Measurements from ENCODE around the gene ZNF585A.
"Not testable (repeated sequence)": the region's sequence is repeated elsewhere in the genome, so short reads cannot be mapped to it uniquely, and the experiment has no call there.

ZNF585A gene

DNA sequence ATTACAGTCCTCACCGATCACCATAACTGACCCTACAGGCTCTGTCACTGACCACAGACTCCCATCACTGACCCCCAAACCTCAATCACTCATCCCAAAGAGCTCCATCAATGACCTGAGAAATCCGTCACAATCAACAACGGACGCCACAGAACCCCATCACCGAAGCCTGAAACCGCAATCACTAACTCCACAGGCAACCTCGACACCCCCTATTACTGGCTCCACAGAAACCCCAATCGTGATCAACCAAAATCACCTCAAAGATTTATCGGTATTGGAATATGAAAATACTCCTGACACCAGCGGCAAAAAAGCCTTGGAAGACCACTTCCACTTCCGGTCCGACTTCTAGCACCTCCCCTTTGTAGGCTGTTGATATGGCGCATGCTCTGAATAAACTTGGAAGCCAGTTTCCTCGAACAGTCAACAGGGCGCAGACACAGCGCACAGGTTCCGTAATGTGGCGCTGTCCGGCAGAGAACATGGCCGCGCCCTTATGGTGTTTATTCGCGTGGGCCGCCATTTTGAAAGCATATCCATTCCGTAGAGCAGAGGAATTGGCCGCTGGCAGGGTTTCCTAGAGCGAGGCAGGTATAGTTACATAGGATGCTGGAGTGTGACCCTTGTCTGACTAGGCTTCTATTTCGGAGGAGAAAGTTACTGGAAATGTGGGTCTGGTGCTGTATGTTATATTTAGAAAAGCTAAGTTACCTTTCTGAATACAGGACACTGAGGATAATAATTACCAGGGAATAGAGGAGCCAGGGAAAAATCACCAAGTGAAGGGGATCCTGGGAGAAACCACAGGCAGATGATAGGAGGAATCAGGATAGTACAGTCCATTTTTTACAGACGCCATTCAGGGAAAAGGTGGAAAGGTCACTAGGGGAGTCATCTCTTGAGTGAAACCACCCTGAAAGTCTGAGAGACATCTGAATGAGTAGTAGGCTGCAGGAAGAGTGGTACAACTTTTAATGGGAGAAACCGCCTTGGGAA is at the start of gene ZNF585A:
TSS of gene ZNF585A (minus strand) at position 328 of the 999 bp plus-strand sequence. CDS start 2,785 bp downstream, outside the sequence.
- peak; percentile 99 for DNase-seq (ENCODE audit: low spot score)

DNA sequence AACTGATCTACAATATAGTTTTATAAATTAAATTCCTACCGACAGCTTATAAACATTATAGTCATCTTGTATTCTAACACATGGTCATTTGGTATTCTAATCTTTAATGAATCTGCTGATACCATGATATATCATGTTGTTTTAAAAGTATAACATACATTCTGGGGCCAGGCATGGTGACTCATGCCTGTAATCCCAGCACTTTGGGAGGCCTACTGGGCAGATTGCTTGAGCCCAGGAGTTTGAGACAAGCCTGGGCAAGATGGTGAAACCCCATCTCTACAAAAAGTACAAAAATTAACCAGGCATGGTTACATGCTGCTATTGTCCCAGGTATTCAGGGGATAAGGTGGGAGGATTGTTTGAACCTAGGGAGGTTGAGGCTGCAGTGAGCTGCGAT is 48.6 kb upstream of the ZNF585A start:
- no peak for DNase-seq (ENCODE audit: low spot score)

DNA sequence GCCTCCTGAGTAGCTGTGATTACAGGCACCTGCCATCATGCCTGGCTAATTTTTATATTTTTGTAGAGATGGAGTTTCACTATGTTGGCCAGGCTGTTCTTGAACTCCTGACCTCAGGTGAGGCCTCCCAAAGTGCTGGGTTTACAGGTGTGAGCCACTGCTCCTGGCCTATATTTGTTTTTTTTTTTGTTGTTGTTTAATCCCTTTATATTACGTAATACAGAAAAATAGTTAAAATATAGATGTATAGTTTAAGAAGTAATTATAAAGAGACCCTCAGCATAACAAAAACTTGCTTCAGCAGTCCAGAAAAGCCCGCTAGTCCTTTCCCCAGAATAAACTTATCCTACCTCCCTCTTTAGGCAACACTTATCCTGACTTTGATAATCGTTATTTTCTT is 47.9 kb upstream of the ZNF585A start:
- no peak for DNase-seq (ENCODE audit: low spot score)

DNA sequence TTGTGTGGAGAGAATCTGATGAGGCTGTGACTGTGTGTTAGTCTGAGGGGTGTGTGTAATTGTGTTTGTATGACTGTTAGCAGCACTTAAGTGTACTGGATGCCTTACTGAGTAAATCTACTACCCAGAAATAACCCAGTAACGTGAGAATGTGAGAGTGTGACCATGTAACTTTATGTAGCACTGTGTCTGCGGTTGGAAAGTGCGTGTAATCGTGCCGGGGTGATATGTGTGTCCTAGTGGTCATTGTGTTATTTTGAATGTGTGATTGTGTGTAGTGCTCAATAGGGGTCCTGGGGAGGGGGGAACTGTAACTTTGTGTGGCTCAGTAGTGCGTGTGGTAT is 46.1 kb upstream of the ZNF585A start:
- DNase-seq (ENCODE audit: low spot score): no peak

DNA sequence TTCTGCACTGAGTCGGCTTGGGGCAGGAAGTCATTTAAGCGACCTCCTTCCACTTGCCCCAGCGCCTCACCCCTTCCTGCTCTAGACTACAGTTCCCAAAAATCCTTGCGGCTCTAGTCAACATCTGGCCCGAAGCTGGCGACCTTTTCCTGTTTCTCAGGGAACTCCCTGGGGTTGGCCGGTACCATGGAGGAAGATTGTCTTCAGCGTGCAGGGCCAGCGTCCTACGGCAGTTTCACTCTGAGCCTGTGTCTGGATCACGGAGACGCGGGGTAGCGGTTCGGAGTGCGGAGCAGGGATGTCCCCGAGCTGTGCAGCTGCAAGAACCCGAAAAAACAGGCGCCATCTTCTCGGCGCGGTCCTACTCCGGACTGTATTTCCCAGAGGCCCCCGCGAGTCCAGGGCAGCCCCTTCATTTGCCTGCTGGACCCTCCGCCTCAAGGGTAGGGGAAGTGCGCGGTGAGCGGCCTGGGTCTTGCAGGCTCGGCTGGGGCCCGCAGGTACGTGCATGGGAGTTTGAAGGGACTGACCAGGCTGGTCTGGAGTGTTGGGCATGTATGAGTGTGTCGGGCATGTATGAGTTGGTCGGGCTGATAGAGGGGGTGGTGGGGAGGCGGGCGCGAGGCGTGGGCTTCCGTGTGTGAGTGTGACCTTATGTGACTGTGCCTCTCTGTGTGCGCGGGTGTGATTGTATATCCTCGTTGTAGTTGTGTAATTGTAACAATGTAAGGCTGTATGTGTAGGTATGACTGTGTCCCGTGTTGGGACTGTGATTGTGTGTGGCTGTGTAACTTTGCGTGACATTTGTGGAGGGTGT is 45.5 kb upstream of the ZNF585A start, which contains the start of gene ZNF383:
TSS of gene ZNF383 (plus strand) at position 440 of the 817 bp plus-strand sequence. CDS start 12,240 bp downstream, outside the sequence.
- DNase-seq (ENCODE audit: low spot score): peak; percentile 96

DNA sequence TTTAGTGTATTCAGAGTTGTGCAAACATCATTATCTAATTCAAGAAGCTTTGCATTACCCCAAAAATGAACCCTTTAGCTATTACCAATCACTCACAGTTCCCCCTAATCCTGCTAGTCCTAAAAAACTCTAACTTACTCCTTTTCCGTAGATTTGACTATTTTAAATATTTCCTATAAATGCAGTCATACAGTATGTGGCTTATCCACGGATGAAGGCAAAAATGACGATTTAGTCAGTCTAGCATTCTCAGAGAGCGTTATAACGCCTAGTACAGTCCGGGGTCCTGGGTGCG is 44.9 kb upstream of the ZNF585A start:
- no peak for DNase-seq (ENCODE audit: low spot score)

DNA sequence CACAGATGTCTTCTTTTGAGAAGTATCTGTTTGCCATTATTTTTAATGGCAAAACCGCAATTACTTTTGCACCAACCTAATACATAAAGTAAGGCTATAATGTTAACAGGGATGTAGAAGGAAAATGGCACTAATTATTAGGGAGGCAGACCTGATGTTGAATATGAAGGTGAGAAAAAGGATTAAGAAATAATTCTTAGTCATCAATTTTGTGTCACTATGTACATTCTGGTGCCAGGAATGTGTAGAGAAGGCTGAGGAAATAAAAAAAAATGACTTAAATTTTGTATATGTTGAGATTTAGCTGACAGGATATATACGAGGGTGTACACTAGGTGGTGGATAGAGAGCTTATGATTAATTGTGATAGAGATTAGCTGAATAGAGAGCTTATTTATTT is 25.3 kb upstream of the ZNF585A start:
- no peak for DNase-seq (ENCODE audit: low spot score)

DNA sequence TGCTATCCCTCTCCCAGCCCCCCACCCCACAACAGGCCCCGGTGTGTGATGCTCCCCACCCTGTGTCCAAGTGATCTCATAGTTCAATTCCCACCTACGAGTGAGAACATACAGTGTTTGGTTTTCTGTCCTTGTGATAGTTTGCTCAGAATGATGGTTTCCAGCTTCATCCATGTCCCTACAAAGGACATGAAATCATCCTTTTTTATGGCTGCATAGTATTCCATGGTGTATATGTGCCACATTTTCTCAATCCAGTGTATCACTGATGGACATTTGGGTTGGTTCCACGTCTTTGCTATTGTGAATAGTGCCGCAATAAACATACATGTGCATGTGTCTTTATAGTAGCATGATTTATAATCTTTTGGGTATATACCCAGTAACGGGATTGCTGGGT is 24.6 kb upstream of the ZNF585A start:
- DNase-seq (ENCODE audit: low spot score): not testable (repeated sequence)

DNA sequence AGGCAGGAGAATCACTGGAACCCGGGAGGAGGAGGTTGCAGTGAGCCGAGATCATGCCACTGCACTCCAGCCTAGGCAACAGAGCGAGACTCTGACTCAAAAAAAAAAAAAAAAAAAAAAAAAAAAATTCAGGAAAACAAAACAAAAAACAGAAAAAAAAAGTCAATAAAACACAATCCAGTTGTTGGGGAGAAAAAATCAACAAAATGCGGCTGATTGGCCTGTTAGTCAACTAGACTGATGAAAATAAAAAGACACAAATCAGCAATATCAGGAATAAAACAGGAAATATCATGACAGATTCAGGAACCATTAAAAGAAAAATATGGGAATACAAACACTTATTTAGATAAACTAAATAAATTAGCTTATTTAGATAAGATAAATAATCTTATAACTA is 22.8 kb upstream of the ZNF585A start:
- DNase-seq (ENCODE audit: low spot score): not testable (repeated sequence)

DNA sequence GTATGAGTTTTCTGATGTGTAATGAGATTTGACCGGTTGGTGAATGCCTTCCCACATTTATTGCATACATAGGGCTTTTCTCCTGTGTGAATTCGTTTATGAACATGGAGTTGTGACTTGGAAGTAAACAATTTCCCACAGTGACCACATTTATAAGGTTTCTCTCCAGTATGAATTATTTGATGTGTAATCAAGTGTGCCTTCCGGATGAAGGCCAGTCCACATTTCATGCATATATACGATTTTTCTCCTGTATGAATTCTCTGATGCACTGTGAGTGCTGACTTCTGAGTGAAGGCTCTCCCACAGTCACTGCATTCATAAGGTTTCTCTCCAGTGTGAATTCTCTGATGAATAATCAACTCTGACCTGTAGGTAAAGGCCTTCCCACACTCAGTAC is 13.6 kb upstream of the ZNF585A start:
- not testable (repeated sequence) for DNase-seq (ENCODE audit: low spot score)

DNA sequence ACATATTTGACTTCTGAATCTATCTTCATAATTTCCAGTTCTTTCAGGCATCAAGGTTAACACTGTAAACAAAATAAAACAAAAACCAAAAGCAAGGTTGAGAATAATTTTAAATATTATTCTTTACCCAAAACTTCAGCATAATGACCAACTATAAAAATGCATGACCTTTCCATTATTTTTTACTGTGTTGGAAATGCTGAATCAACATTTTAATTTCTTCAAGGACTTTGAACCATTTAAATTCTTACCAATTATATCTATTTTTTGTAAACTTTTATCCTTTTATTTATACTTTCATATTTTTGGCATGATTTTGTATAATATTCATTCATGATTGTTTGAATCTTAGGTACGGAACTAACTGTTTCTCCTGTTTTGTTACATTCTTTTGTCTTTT is 6.9 kb downstream of the ZNF585A start:
- DNase-seq (ENCODE audit: low spot score): no peak

DNA sequence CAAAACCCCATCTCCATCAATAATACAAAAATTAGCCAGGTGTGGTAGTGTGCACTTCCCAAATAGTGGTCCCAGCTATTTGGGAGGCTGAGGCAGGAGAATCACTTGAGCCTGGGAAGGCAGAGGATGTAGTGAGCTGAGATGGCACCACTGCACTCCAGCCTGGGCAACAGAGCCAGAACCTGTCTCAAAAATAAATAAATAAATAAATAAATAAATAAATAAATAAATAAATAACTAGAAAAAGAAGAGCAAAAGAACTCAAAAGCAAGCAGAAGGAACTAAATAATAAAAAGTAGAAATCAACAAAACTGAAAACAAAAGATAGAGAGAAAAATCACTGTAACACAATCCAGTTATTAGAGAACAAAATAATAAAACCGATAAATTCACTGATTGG is 12.3 kb downstream of the ZNF585A start:
- no peak for DNase-seq (ENCODE audit: low spot score)

DNA sequence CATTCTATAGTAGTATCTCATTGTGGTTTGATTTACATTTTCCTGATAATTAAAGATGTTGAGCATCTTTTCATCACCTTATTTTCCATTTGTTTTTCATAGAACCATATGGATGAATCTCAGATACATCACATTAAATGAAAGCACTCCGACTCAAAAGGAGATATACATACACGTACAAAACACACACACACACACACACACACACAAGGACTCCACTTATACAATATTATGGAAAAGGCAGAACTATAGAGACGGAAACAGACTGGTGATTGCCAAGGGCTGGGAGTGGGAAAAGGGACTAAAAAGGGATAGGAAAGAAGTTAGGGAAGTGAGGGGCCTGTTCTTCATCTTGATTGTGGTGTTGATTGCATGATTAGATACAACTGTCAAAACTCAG is 24.3 kb downstream of the ZNF585A start:
- DNase-seq (ENCODE audit: low spot score): no peak

DNA sequence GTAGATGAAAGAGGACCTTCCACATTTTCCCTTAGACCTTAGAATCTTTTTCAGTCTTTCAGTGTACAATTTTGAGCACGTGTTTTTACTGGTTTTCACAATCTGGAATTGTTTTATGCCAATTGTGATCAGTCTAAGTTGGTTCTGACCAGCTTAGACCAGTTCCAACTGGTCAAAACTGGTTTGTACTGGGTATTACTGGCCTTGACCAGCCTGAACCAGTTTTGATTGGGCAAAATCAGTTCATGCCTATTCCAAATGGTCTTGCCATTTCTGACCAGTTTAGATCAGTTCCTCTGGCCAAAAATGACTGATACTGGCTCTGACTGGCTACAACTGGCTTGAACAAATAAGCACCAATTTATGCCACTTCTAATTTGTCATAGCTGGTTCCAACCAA is 36.4 kb downstream of the ZNF585A start:
- DNase-seq (ENCODE audit: low spot score): no peak

DNA sequence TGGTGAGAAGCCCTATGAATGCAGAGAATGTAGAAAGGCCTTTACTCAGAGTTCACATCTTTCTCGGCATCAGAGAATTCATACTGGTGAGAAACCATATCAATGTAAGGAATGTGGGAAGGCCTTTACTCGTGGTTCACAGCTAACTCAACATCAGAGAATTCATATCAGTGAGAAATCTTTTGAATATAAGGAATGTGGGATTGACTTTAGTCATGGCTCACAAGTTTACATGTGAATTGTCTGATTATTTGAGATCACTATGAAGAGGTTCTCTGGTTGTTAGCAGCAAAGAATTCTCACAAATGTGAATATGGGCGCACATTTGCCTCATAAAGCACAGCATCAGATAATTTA is 43.7 kb downstream of the ZNF585A start:
- no peak for DNase-seq (ENCODE audit: low spot score)

DNA sequence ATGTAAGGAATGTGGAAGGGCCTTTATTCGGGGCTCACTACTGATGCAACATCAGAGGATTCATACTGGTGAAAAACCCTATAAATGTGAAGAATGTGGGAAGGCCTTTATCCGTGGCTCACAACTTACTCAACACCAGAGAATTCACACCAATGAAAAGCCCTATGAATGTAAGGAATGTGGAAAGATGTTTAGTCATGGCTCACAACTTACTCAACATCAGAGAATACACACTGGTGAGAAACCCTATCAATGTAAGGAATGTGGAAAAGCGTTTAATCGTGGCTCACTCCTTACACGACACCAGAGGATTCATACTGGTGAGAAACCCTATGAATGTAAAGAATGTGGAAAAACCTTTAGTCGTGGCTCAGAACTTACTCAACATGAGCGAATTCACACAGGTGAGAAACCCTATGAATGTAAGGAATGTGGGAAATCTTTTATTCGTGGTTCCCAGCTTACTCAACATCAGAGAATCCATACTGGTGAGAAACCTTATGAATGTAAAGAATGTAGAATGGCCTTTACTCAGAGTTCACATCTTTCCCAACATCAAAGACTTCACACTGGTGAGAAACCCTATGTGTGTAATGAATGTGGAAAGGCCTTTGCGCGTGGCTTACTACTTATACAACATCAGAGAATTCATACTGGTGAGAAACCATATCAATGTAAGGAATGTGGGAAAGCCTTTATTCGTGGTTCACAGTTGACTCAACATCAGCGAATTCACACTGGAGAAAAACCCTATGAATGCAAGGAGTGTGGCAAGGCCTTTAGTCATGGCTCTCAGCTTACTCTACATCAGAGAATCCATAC is 44.3 kb downstream of the ZNF585A start:
- DNase-seq (ENCODE audit: low spot score): no peak

DNA sequence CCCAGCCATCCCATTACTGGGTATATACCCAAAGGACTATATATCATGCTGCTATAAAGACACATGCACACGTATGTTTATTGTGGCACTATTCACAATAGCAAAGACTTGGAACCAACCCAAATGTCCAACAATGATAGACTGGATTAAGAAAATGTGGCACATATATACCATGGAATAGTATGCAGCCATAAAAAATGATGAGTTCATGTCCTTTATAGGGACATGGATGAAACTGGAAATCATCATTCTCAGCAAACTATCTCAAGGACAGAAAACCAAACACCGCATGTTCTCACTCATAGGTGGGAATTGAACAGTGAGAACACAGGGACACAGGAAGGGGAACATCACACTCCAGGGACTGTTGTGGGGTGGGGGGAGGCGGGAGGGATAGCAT is 50.4 kb downstream of the ZNF585A start:
- not testable (repeated sequence) for DNase-seq (ENCODE audit: low spot score)

DNA sequence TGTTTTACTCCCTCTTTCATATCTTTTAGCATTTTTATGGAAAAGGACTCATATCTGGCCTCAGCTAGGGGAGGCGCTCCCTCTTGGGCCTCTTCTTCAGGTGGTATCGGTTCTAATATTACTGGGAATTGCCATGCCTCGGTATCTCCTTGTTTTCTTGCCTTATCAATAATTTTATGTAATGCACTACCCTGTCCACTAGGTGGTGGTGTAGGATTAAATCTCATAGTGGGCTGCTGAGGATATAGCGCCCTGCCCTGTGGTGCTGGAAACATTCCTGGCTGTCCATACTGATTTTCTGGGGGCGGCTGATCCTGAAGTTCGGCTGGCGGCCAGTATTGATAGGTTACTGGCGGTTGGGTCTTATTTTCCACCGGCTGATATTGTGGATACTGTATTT is 58.5 kb downstream of the ZNF585A start:
- no peak for DNase-seq (ENCODE audit: low spot score)

DNA sequence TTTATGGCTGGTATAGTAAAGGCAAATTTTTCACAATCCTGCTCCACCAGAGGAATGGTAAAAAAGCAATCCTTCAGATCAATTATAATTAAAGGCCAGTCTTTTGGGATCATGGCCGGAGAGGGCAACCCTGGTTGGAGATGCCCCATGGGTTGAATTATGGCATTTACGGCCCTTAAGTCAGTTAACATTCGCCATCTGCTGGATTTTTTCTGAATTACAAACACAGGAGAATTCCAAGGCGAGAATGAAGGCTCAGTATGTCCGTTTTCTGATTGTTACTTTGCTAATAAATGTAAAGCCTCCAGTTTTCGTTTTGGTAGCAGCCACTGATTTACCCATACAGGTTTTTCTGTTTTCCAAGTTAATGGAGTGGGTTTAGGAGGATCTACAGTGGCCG is 60.7 kb downstream of the ZNF585A start:
- DNase-seq (ENCODE audit: low spot score): not testable (repeated sequence)

DNA sequence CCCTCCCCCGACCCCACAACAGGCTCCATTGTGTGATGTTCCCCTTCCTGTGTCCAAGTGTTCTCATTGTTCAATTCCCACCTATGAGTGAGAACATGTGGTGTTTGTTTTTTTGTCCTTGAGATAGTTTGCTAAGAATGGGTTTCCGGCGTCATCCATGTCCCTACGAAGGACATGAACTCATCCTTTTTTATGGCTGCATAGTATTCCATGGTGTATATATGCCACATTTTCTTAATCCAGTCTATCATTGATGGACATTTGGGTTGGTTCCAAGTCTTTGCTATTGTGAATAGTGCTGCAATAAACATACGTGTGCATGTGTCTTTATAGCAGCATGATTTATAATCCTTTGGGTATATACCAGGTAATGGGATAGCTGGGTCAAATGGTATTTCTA is 68.4 kb downstream of the ZNF585A start:
- not testable (repeated sequence) for DNase-seq (ENCODE audit: low spot score)

DNA sequence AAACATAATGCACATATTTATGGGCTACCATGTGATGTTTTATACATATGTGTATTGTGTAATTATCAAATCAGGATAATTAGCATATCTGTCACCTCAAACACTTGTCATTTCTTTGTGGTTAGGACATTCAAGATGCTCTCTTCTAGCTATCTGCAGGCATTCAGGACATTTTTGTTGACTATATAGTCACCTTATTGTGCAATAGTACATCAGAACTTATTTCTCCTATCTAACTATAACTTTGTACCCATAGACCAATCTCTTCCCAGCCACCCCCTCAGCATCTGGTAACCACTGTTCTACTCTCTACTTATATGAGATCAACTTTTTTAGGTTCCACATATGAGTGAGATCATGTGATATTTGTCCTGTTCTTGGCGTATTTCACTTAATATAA is 73.9 kb downstream of the ZNF585A start:
- DNase-seq (ENCODE audit: low spot score): no peak

DNA sequence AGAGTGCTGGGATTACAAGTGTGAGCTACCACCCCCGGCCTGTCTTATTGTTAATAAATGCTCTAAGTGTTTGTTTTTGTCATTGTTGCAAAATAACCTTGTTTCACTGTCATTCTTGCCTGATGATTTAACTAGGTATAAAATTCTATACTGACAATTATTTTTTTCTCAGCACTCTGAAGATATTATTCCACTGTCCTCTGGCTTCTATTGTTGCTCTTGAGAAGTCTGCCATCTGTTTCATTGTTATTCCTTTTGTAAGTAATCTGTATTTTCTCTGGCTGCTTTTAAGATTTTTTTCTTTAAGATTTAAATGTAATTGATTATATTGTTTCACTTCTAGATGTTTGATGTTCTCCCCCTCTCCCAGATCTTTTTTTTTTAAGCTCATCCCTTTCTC is 76.6 kb downstream of the ZNF585A start:
- DNase-seq (ENCODE audit: low spot score): no peak

All from Ammon's horn (tissue), 1 donor.